GOT3 (cell line): ENCODE results near the gene ELP4.
A peak's percentile ranks its signal among the peaks of the same experiment; 100 is the strongest.
"Not testable (repeated sequence)": the region's sequence is repeated elsewhere in the genome, so short reads cannot be mapped to it uniquely, and the experiment has no call there.

Experiments used
- DNase-seq: peaks from one replicate; lab custom pipeline; 2025; ENCODE audit warnings: mixed read lengths; lab: John Stamatoyannopoulos, UW

Gene ELP4, protein sequence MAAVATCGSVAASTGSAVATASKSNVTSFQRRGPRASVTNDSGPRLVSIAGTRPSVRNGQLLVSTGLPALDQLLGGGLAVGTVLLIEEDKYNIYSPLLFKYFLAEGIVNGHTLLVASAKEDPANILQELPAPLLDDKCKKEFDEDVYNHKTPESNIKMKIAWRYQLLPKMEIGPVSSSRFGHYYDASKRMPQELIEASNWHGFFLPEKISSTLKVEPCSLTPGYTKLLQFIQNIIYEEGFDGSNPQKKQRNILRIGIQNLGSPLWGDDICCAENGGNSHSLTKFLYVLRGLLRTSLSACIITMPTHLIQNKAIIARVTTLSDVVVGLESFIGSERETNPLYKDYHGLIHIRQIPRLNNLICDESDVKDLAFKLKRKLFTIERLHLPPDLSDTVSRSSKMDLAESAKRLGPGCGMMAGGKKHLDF

DNA sequence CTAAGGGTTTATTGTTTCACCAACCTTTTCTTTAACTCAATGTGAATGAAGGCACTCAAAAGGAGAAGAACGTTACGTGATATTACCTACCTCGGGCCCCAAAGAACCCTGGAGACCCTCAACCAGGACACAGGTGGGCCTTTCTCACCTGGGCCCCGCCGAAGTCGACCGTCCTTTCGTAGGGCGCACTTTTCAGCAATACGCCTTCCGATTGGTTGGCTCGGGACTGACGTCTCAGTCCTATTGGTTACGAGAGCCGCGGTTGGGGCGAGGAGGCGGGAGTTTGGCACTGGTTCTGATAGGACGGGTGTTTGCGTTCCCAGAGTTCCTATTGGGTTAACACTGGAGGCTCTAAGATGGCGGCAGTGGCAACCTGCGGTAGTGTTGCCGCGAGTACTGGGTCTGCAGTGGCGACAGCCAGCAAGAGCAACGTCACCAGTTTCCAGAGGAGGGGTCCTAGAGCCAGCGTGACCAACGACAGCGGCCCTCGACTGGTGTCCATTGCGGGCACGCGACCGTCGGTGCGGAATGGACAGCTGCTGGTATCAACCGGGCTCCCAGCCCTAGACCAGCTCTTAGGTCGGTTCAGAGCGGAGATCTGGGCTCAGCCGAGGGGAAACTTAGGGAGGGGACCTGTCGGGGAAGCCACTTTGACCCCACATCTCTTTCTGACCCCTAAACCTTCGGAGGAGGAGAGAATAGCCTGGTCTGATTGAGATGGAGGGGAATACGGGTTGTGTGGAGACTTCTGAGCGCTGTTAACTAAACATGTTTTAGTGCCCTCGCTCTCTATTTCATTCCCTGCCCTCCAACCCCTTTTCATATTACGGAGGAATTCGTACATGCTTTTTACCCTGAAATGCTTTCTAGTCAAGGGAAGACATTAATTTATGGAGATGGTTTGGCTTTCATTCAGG lies at the start of gene ELP4, which contains the start of gene IMMP1L:
ELP4 (plus strand) TSS at position 339 of the 917 bp plus-strand sequence; CDS start at position 357, 18 bp downstream.
IMMP1L (minus strand) TSS at position 194 of the 917 bp plus-strand sequence. CDS start 46,346 bp downstream, outside the sequence.
- DNase-seq = peak; percentile 73

DNA sequence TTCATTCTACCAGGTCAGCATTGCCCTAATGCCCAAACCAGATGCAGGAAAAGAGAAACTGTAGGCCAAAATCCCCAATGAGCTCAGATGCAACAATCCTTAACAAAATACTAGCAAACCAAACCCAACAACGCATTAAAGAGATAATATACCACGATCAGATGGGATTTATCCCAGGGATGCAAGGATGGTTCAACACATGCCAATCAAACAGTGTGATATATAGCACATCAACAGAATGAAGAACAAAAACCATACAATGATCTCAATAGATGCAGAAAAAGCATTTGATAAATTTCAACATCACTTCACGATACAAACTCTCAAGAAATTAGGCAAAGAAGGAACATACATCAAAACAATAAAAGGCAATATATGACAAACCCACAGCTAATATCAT lies 45.1 kb upstream of the ELP4 start:
- no peak for DNase-seq

DNA sequence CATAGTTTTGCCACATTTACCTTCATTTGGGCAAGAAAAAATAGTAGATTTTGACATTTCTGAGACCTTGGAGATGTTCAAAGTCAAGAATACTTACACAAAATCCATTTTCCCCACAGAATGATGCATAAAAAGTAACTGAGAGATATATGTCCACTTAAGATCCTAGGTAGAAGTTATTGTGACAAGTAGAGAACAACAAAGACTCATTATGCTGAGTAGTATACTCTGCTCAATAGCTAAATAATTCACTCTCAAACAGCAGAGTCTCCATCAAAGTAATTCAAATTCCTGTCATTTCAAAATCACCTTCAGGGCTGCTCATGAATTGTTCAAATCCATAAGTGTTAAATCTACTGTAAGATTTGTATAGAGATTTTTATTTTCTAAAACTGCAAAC lies 35.5 kb upstream of the ELP4 start:
- no peak for DNase-seq

DNA sequence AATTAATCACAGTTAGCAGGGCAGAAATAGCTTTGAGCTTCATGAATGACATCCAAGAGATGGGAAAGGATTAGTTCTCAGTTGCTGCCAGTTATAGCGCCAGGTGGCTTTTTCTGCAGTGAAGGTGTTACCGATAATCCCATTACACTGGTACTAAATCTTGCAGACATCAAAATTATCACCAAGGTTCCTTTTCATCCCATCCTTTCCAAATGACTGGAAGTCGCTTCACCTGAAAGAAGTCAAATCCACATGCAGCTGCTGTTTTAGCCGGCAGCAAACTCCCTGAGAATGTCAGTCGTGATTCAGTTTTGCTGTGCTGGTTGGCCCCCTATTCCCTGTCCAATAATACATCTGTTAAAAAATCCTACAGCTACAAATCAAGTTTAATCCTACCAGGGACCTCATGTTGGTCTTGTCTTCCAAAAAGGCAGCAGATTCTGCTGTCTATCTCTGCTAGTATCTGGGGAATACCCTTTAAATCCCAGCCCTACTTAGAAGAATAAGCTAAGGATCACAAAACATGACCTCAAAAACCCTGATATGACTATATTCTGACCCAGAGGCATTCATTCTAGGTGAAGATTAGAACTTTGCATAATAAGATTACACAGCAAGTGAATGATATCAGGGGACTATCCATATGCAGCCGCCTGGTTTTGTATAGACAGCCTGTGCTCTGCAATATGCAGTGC lies 31.9 kb upstream of the ELP4 start:
- no peak for DNase-seq

DNA sequence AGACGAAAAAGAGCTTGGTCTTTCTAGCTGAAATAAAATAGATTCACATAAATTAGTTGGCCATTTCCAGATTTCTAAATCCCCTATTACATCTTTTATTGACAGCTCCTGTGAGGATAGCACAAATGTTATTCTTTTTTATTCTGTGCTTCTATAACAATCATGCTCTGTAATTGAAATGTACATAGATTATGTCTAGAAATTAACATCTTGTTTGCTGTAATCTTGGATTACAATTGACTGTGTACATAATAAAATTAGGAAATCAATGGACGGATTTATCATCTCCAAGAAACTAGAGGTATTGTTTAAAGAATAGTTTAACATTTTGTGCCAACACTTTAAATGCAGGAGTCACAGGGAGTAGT lies 31.4 kb upstream of the ELP4 start:
- no peak for DNase-seq

DNA sequence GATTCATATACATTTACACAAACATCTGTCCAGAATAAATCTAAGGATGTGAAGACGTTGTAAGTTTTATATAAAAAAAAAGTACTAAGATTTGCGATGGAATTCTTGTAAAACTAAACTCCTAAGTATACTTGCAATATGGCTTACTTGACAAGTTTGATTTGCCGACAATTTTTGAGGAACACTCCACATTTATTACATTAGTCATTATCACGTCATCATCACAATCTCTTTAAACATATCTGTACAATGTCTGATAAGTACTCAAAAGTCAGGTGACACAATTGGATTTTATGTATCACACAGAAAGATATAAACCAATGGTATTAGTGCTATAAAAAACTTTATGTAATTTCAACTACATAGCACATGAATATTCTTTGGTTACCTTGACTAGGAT lies 30.5 kb upstream of the ELP4 start:
- DNase-seq = no peak

DNA sequence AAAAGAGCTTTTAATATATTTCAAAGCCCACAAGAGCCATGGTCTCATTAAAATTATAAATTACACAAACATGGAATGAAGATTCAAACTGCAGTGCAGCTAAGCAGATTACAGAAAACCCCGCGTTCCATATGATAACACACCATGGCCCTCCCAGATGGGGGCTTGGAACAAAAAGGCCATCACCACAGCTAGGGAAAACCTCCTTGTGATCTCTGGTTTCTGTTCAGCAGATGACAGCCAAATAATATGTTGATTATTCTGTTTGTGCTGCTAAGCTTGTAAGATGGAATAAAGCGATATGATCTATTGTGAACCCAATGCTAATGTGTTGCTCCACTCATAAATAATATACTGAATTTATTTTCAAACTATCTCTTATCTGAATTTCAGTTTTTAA lies 28.6 kb upstream of the ELP4 start:
- DNase-seq = no peak

DNA sequence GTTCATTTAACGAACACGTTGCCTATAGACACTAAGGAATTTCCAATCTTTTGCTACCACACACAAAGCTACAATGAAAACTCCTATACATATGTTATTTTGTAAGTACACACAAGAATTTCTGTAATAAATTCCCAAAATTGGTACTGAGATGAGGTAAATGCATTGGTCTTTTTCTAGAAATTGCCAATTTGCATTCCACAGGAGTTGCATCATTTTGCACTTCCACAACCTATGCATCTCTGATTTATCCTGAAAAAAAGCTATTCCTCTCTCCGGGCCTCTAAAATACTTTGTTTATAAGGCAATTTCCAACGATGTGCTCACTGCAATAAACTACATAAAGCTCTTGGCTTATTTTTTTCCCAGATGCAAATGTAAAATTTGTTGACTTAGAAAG lies 25.1 kb upstream of the ELP4 start:
- DNase-seq = no peak

DNA sequence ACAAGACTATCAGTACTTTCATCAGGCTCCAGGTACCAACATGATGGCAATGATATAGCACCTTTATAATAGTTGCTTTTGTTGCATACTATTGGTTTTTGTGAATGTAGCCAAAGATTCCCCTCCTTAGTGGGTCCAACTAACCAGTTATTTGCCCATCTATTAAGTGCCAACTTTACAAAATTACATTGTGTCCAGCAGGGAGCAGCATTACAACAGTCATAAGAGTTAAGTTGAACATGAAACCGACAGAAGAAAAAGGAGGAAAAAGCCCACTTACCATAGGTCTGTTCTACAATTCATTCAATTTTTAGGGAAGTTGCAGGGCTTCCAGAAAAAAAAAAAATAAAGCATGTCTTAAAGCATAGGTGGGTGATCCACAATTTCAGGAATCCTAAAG lies 21.7 kb upstream of the ELP4 start:
- DNase-seq = no peak

DNA sequence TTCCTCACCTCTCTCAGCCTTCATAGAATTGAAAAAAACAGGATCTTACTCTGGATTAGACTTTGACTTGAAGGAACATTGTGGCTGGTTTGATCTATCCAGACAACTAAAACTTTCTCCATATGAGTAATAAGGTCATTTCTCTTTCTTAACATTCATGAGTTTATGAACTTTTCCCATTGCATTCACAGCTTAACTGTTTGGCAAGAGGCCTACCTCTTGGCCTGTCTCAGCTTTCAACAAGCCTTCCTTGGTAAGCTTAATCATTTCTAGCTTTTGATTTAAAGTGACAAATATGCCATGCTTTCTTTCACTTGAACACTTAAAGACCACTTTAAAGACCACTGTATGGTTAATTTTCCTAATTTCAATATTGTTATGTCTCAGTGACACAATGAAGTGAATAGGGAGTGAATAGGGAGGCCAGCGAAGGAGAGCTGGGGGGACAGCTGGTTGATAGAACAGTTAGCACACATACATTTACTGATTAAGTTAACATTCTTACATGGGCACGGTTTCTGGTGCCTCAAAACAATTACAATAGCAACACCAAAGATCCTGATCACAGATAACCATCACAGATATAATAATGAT lies 17.1 kb upstream of the ELP4 start:
- DNase-seq = no peak

DNA sequence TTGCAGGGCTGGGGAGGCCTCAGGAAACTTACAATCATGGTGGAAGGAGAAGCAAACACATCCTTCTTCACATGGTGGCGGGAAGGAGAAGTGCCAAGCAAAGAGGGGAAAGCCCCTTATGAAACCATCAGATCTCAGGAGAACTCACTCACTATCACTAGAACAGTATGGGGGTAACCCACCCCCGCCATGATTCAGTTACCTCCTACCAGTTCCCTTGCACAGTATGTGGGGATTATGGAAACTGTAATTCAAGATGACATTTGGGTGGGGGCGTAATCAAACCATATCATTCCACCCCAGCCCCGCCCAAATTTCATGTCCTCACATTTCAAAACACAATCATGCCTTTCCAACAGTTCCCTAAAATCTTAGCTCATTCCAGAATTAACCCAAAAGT lies 16.3 kb upstream of the ELP4 start:
- DNase-seq = no peak

DNA sequence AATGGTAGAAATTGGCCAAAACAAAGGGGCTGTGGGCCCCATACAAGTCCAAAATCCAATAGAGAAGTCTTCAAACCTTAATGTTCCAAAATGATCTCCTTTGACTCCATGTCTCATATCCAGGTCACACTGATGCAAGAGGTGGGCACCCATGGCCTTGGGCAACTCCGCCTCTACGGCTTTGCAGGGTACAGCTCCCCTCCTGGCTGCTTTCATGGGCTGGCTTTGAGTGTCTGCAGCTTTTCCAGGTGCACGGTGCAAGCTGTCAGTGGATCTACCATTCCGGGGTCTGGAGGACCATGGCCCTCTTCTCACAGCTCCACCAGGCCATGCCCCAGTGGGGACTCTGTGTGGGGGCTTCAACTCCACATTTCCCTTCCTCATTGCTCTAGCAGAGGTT lies 15.8 kb upstream of the ELP4 start:
- DNase-seq = not testable (repeated sequence)

DNA sequence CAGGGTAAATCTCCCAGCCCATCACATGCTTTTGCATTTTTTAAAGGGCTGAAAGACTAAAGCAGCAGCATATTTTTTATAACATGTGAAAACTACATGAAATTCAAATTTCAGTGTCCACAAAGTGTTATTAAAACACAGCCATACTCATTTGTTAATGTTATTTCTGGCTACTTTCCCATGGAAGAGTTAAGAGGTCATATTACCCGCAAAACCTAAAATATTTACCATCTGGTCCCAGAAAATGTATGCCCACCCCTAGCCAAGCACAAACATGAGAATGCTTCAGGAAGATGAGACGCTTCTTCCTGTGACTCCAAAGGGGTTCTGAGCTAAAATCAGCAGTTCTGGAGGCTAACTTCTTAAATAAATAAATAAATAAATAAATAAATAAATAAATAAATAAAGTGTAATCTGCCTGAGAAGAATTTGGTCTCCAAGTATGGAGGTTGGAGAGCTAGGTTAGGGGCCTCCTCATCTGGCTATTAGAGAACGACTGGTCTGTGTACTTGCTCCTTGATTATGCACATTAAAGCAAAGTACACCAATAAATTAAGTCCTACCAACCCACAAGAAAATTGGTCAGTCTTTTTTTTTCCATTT lies 9.9 kb upstream of the ELP4 start:
- no peak for DNase-seq

DNA sequence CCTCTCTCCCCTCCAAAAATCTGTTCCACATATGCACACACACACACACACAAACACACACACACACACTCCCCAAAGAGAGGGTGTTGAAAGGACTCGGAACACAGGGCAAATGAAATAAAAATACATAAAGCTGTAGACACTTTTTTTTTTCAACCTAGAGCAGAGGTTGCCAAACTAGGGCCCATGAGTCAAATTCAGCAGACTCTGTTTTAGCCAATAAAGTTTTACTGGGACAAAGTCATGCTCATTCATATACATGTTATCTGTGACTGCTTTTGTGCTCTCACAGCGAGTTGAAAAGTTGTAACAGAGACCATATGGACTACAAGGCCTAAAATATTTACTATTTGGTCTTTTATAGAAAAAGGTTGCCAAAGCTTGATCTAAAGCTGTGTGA lies 9.0 kb upstream of the ELP4 start:
- no peak for DNase-seq

DNA sequence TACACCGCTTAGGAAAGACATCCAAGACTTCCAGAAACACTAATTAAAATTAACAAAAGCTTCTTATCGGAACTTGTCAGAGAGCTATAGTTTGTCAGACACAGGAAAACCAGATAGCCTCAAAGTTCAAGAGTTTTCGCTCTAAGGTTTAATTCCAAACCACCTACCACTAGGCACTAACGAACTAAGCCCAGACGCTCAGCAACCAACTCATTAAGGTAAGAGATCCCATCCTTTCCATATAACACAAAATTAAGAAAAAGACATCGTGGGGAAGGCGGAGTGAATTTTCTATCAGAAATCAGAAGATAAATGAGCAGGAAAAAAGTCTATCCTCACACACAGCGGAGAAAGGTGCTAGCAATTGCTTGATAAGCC lies 527 bp upstream of the ELP4 start:
- no peak for DNase-seq

DNA sequence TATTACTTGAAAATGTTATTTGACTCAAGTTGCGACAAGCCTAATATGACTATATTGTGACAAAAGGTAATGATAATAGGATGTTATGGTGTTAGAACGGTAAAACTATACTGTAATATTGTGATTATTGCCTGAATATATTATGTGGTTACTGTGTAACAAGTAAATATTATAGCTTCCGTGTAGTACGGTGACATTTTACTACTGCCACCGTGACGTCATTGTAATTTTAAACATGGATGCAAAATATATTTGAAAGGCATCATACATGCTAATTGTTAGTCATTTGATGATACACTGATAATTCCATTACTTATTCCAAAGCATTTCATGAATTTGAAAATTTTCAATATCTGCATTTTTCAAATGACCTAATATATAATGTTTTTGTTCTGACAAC lies 2.5 kb downstream of the ELP4 start:
- no peak for DNase-seq

DNA sequence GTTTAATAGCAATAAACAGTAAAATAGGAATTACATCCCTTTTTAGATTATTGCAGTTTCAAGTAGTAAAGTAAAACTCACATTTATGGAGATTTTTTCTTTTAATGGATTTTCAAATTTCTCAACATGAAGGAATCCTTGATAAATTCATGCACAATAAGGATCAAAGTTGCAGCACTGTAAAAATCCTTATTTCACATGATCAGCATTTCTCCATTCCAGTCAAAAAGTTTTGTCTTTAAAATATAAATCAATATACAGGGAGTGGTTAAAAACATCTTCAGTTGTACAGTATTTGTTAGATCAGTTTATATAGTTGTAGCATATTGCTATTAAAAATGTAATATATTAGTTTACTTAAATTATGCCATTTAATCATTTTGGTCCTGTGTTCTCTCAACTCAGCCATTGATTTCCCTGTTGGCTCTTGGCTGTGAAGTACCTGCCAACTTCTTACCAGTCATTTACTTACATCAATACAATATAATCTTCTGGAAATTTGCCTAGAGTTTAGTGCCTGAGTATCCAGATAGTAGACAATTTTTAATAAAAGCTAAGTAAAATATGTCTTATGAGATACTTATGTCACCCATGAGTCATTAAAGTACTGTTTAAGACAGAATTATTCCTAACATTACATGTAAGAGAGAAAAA lies 12.1 kb downstream of the ELP4 start:
- DNase-seq = no peak

DNA sequence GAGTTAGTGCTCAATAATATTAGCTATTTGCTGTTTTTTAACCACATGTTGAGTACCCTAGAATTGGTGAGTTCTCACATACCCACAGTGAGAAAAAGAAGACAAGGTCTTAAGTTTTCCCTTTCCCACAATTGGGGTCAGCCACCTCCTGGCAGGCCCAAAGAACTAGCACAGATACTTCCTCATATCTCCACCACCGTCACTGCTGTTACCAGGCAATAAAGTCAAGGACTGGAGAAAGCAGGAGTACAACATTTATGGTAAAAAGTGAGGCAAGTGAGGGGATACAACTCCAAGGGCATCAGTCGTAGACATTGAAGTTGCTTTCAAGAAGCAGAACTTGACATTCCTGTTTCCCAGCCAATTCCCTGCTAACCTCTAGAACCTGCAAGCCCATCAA lies 19.6 kb downstream of the ELP4 start:
- no peak for DNase-seq

DNA sequence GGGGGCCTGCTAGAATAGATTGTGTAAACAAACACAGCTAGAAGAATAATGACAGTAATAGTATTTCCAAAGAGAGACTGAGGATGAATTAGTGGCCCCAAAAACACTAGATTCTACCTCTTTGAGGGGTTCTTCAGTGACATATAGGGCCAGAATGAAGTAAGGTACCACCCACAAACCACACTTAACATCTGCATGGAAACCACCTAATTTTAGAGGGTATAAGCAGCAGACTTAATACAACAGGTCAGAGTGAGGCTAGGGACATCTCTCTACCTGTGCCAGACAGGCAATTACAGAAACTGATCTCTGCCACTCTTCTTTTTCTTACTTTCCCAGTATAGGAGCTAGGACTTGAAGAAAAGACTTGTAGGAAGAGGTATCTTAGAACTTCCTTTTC lies 20.1 kb downstream of the ELP4 start:
- DNase-seq = no peak

DNA sequence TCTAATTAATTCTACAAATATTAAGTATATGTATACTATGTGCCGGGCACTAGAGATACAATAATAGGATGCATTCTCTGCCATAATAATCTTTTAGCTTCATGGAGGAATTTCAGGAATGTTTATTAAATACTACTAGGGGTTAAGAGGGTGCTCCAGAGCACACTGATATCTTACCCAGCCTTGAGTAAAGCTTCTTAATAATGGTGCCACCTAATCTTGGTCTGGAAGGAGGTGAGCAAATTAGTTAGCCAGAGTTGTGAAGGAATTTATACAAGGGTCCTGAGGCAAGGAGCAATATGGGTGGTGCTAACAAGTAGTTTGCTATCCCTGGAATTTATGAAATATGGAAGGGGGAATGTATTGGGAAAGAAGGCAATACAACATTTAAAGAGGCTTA lies 21.7 kb downstream of the ELP4 start:
- no peak for DNase-seq

DNA sequence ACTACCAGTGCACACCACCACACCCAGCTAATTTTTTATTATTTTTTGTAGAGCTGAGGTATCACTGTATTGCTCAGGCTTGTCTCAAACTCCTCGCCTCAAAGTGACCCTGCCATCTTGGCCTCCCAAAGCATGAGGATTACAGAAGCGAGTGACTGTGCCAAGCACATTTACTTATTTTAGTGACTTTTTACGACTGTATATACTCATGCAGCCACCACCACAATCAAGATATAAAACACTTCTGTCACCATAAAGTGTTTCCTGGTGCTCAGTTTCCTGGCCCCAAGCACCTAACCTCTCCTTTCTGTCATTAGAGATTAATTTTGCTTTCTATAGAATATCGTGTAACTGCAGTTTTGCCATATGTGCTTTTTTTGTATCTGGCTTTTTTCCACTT lies 25.9 kb downstream of the ELP4 start:
- no peak for DNase-seq
